AG08396 (cell line): ENCODE data around the gene ALPK3.

Experiments used
- DNase-seq: peaks from one replicate; pipeline ENCODE4 v3.0.0; 2012; ENCODE audit warnings: low spot score, mixed read lengths

The ALPK3 gene

DNA sequence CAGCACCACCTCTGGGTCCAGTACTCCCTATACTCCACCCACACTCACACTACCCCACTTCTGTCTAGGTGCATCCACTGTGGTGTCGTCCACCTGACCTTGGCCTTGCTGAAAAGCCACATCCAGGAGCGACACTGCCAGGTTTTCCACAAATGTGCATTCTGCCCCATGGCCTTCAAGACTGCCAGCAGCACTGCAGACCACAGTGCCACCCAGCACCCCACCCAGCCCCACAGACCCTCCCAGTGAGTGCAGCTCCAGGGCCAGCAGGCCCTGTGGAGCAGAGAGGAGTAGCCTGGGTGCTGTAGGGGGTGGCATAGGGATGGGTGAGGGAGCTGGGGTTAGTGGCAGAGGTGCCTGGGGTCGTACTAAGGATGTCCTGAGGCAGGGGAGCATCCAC is 19.4 kb upstream of the ALPK3 start:
- no peak for DNase-seq

DNA sequence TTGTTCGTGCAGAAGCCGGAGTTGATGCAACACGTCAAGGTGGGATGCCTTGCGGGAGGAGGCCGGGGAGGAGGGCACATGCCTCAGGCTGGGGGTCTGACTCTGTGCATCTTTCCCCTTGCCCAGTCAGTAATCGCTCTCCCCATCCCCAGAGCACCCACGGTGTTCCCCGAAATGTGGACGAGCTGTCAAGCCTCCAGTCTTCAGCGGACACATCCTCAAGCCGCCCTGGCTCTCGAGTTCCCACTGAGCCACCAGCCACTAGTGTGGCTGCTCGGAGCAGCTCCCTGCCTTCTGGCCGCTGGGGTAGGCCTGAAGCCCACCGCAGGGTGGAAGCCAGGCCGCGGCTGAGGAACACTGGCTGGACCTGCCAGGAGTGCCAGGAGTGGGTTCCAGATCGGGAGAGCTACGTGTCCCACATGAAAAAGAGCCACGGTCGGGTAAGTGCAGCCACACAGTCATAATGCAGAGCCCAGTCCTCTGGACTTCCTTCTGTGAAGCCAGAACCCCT is 18.7 kb upstream of the ALPK3 start:
- no peak for DNase-seq

DNA sequence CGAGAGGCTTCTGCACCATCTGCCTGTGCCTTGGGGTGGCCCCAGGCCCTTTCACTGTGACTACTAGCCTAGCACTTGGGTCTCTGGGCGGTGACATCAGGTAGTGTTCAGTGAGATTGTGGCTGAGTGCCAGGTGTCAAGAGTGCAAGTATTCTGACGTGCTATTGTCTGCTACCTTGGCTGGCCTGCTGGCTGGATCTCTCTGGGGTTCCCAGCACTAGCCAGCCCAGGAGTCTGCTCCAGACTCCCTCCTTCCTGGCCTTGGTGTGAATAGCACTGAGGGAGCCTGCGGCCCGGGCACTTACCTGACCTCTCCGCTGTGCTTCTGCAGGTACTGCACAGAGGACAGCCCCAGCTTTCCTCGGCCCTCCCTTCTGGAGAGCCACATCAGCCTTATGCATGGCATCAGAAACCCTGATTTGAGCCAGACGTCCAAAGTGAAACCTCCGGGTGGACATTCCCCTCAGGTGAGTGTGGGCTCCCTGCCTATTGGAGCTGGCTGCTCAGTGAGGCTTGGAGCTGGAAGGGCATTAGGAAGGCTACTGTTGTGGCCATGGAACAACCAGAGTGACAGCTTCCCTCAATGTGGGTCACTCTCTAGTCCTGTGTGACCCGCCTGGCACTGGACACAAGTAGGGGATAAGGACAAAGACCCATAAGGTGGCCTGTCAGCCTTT is 17.5 kb upstream of the ALPK3 start:
- DNase-seq: no peak

- no peak for DNase-seq
Observed at GRCh38 chr15:84800365-84800806, 16.8 kb upstream of the ALPK3 start.

GRCh38 chr15:84804005-84804900 is 12.9 kb upstream of the ALPK3 start:
- no peak for DNase-seq

- no peak for DNase-seq
Observed at GRCh38 chr15:84805221-84805620, 11.9 kb upstream of the ALPK3 start.

DNA sequence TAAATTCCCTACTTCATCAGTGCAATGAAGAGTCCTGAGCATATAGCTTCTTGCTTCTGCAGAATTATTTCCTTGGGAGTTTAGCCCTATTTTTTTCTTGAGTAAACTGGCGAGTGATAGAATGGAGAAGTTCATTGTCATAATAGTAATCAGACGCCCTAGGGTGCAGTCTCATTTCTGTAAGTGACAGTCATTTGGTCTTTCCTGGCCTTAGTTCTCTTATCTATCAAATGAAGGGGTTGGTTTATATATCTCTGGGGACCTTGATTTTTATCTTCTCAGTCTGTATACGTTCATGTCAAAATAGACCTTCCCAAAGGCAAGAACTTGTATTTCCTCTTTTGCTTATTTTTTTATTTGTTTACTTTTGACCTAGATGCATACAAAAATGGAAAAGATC is 9.9 kb upstream of the ALPK3 start:
- DNase-seq: no peak

DNA sequence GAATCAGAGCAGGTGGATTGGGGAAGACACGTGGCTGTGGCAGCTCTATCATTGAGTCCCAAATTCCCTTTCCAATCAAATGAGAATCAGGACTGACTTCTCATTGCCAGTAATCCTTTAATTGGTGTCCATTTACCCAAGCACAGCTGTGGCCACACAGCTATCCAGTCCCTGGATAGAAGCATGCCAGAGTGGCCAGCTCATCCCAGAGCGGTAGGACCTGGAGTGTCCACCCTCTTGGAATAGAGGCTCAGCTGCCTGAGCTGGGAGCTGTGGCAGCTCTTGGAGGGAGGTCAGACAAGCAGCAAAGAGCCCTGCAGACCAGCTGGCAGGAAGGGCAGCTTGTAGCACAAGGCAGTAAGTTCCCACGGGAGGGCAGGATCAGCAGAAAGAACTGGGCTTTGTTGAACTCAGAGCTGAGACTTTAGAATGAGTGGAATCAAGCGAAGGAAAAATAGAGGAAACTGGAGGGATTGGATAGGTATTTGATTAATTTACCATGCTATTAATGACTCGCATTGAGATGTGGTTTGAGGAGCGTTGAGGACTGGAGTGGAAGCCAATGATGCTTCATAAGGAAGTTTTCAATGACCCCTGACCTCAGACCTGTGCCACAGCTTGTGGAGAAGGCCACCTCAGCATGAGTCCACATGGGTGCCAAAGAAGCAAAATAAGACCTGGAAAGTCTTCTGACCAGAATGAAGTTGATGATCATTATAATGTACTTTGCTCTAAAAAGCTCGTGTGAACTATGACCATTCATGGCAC is 6.9 kb upstream of the ALPK3 start:
- DNase-seq: peak; percentile 62

DNA sequence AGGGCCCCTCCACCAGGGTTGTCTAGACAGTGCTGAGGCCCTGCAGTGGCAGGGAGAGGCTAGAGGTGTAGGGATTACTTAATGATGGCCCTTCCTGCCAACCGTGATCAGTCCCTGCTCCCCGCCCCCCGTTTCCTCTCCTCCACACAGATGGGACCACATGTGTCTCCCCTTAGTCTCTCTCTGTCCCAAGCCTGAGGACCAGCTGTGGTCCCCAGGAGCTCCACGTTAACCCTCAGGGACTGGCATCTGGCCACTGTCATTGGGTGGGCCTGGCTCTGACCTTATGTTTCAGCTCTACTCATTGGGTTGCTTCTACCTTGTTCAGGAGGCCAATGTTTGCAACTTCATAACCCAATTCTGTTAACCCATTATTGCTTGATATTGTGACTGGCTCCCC is 6.0 kb upstream of the ALPK3 start:
- no peak for DNase-seq

GRCh38 chr15:84811828-84812227 is 5.3 kb upstream of the ALPK3 start:
- no peak for DNase-seq

DNA sequence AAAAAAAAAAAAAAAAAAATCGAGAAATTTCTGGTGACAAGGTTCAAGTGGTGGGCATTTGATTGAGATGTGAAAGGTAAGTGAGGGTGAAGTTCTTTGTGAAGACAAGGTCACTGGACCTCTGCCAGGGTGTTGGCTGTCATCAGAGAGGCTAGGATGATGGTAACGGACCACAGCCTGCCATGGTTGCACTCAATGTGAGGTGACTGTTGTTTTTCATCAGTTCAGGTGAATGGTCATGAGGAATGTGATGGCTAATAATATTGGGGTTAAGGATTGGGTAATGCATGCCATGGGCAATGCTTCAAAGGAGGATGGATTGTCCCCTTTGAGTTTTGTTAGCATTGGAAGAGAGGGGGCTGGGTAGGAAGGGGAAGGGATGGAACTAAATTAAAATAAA is 4.3 kb upstream of the ALPK3 start:
- no peak for DNase-seq

DNA sequence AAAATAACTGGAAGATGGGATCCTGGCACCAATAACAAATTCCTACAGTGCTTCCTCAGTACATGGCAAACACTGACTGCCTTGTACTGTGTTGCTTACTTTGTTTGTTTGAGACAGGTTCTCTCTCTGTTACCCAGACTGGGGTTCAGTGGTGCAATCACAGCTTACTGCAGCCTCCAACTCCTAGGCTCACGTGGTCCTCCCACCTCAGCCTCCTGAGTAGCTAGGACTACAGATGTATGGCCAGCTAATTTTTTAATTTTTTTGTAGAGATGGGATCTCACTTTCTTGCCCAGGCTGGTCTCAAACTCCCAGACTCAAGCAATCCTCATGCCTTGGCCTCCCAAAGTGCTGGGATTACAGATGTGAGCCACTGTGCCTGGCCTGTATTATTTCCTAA is 3.7 kb upstream of the ALPK3 start:
- DNase-seq: no peak

DNA sequence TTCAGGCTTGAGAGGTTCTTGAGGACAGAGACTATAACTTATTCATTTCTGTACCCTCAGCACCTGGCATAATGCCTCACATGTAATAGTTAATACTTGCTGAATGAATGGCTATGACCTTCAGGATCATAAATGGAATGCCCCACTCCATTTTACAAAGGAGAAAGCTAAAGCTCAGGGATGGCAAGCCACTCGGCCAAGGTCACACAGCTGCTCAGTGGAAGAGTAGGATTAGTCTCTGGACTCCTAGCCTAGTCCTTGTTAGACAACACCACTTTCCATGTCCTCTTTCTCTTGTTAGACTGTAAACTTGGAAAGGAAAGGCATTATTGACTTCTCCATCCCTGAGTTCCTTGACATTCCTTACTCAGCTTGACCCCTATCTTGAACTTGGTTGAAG is 3.2 kb upstream of the ALPK3 start:
- no peak for DNase-seq

- no peak for DNase-seq
Observed at GRCh38 chr15:84814916-84815315, 2.2 kb upstream of the ALPK3 start.

- no peak for DNase-seq
Observed at GRCh38 chr15:84817466-84818081, 418 bp downstream of the ALPK3 start.

GRCh38 chr15:84818261-84819131 is 1.3 kb downstream of the ALPK3 start:
- DNase-seq: no peak

GRCh38 chr15:84819291-84819768 is 2.2 kb downstream of the ALPK3 start:
- DNase-seq: no peak

DNA sequence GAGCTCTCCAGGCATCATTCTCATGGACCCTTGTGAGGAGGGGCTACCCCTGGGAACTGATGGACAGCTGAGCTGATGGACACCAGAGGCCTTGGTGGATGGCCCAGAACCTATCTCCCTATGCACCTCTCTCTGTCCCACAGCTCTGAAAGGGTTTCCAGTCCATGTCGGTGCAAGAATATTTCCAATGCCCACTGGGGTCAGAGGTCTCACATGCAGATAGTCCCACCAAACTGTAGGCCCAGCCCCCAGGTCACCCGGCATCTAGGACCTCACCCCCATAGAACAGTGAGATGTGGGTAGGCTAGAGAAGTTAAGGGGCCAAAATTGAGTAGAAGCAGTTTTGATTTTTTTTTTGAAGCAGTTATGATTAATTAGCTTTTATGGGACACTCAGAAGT is 2.6 kb downstream of the ALPK3 start:
- no peak for DNase-seq

GRCh38 chr15:84821501-84822021 is 4.4 kb downstream of the ALPK3 start:
- DNase-seq: no peak

- no peak for DNase-seq
Observed at GRCh38 chr15:84822653-84823281, 5.6 kb downstream of the ALPK3 start.
